Activated CD4-positive, alpha-beta T cell treated with anti-CD3 and anti-CD28 coated beads, Interleukin-2, amount 10 ng/mL, durations not matched to agents 7 days and 5 days (primary cell): ENCODE measurements around the gene ERBIN. TPM values are rescaled to one million over a fixed set of nuclear protein-coding genes. Genes with fewer than 3 reads are reported as not detected.

Experiments
- total RNA-seq, 2 experiments: library from RNA; stranded (reverse); gene quantifications; one replicate each; pipeline ENCODE4 v1.2.3, GENCODE V29; 2021

Gene ERBIN
- total RNA-seq, 2 experiments from 2014 or later: 61.6 to 70.2 TPM

Other genes starting within 250 kb of the ERBIN start
- 10 to 100 TPM; 18.4 to 20.1 TPM for gene SGTB, start 204.5 kb upstream of the ERBIN start, total RNA-seq
- 10 to 100 TPM; 11.0 to 12.4 TPM for gene NLN, start 204.4 kb upstream of the ERBIN start, total RNA-seq
- 10 to 100 TPM; 66.0 to 70.9 TPM for gene SREK1, start 217.7 kb downstream of the ERBIN start, total RNA-seq